Measurements from ENCODE around the gene ZBTB3.

DNA sequence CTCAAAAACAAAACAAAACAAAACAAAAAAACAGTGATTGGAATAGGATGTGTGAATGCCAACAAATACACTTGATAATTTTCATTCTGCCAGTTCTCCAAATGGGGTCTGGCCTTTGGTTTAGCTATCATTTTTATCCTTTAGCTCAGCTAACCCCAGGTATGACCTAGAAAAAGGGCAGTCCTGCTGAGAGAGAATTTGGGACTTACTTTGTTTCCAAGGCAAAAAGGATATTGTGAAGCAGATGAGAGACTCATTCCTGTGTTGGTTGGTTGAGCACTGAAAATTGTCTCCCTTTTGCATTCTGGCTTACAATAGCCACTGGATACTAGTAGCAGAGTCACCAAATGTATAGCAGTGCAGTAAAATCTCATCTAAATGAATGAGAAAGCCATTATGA, 16.8 kb downstream of the ZBTB3 start:
- TF ChIP-seq, protein P1, sequence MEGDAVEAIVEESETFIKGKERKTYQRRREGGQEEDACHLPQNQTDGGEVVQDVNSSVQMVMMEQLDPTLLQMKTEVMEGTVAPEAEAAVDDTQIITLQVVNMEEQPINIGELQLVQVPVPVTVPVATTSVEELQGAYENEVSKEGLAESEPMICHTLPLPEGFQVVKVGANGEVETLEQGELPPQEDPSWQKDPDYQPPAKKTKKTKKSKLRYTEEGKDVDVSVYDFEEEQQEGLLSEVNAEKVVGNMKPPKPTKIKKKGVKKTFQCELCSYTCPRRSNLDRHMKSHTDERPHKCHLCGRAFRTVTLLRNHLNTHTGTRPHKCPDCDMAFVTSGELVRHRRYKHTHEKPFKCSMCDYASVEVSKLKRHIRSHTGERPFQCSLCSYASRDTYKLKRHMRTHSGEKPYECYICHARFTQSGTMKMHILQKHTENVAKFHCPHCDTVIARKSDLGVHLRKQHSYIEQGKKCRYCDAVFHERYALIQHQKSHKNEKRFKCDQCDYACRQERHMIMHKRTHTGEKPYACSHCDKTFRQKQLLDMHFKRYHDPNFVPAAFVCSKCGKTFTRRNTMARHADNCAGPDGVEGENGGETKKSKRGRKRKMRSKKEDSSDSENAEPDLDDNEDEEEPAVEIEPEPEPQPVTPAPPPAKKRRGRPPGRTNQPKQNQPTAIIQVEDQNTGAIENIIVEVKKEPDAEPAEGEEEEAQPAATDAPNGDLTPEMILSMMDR (conservative IDR thresholded peaks at IDR 0.05; ENCODE audit: low read depth, low read length), result no peak
- no peak for TF ChIP-seq EZH2 (IDR thresholded peaks at IDR 0.05; ENCODE audit: borderline replicate concordance, low read depth, low read length, poor library complexity, severe bottlenecking)

All from A673 (cell line).